ENCODE data around the gene IGFL2.

- TF ChIP-seq CTCF (conservative IDR thresholded peaks at IDR 0.05; ENCODE audit: low read depth in 2 of 2), result no peak
- no peak for TF ChIP-seq REST (IDR thresholded peaks at IDR 0.05; ENCODE audit: unreplicated experiment)
- no peak for TF ChIP-seq ETS1 (IDR thresholded peaks at IDR 0.05)
These were observed at the start of gene IGFL2 for GRCh38 chr19:46147791-46148288.
